Measurements from ENCODE around the gene FHOD3.

DNA sequence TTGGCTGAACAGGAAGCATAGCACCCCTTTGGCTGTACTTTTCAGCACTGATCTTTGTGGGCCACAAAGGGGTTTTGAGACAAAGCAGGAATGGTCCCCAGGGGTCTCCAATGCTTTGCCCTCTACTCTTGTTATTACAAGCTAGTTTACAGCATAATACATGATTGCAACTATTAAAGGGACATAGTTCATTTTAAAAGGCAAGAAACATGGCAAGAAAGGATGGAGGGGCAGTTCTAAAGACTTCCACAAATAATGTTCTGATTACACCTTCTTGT lies 196.6 kb downstream of the FHOD3 start:
- TF ChIP-seq GATA2 (IDR thresholded peaks at IDR 0.05; ENCODE audit: low read depth, low read length) (no peak), GATA3 (IDR thresholded peaks at IDR 0.05; ENCODE audit: low read depth, low read length) (no peak)

Data from SH-SY5Y (cell line).